Natural killer cell (primary cell): ENCODE data around the gene COL1A1. TPM values are rescaled to one million over a fixed set of nuclear protein-coding genes. Genes with fewer than 3 reads are reported as not detected.

Source experiments
- ATAC-seq, 3 donors: fragments of 150-1000 bp in 2 of 3; fragments of 200-7000 bp in 1 of 3; cut with Tn5 transposase; 1 replicate in 1 of 3; 2 replicates in 2 of 3; pipeline ENCODE4 v1.10.0; 2021; ENCODE audit warnings: mild to moderate bottlenecking in 2 of 3, moderate library complexity in 2 of 3
- DNase-seq, 2 donors: peaks; one replicate each; pipeline versions ENCODE4 v3.0.0 to v3.0.0-alpha.2; 2013 to 2021; ENCODE audit warnings: mixed read lengths in 1 of 2
- H3K27ac ChIP-seq: one replicate; pipeline ENCODE4 v1.5.1; 2013; ENCODE audit warnings: mild to moderate bottlenecking, low read length
- H3K27me3 ChIP-seq: one replicate; pipeline ENCODE4 v1.6.1; 2013; ENCODE audit warnings: low read length; ENCODE audit not compliant: control insufficient read depth, insufficient read depth
- H3K36me3 ChIP-seq: one replicate; pipeline ENCODE4 v1.6.1; 2013; ENCODE audit warnings: low read length; ENCODE audit not compliant: control insufficient read depth, insufficient read depth
- H3K4me1 ChIP-seq: one replicate; pipeline ENCODE4 v1.6.1; 2013; ENCODE audit warnings: low read length; ENCODE audit not compliant: control insufficient read depth, insufficient read depth
- H3K4me3 ChIP-seq: one replicate; pipeline ENCODE4 v1.5.1; 2013; ENCODE audit warnings: low read length
- H3K9me3 ChIP-seq: one replicate; pipeline ENCODE4 v1.6.1; 2013; ENCODE audit warnings: low read length; ENCODE audit not compliant: control insufficient read depth, insufficient read depth
- H3K27ac Mint-ChIP-seq, 2 donors: one replicate each; pipeline ENCODE4 v1.8.0; 2022; ENCODE audit warnings: mild to moderate bottlenecking in 2 of 2, mixed read lengths in 2 of 2, moderate library complexity in 1 of 2
- H3K27me3 Mint-ChIP-seq, 2 donors: one replicate each; pipeline ENCODE4 v1.8.0; 2022; ENCODE audit warnings: low read depth in 2 of 2, mixed read lengths in 2 of 2
- H3K36me3 Mint-ChIP-seq: one replicate; pipeline ENCODE4 v1.8.0; 2022; ENCODE audit warnings: mixed read lengths
- H3K4me1 Mint-ChIP-seq, 2 donors: one replicate each; pipeline ENCODE4 v1.8.0; 2022; ENCODE audit warnings: mixed read lengths in 2 of 2
- H3K4me3 Mint-ChIP-seq: one replicate; pipeline ENCODE4 v1.8.0; 2022; ENCODE audit warnings: mild to moderate bottlenecking, moderate library complexity, mixed read lengths
- H3K9me3 Mint-ChIP-seq, 2 donors: one replicate each; pipeline ENCODE4 v1.8.0; 2022; ENCODE audit warnings: mixed read lengths in 2 of 2
- CTCF ChIP-seq: fragments of 200-600 bp; IDR thresholded peaks from one replicate; pipeline ENCODE4 v1.8.0; 2022; ENCODE audit warnings: antibody characterized with exemption
- WGBS: methylation state at CpG from one replicate; pipeline ENCODE4 v1.1.7; 2013; ENCODE audit warnings: missing lambda C conversion rate; ENCODE audit not compliant: insufficient coverage; 5-methylcytosine and 5-hydroxymethylcytosine counted together
- intact Hi-C: fragments of 100-400 bp; cut with micrococcal nuclease; formaldehyde crosslinking; loops from one replicate; pipeline ENCODE4 v1.14.2; 2022
- total RNA-seq, 4 donors: library from RNA; stranded (reverse); fragments of 120-200 nt in 1 of 4; gene quantifications; one replicate each; pipeline versions ENCODE4 v1.2.3 to v1.2.4, GENCODE V29; 2013 to 2022

Gene COL1A1
- total RNA-seq, 3 donors from 2014 or later (not counting 1 experiment from before 2014, with no cell fraction given) = 2.3 to 7.5 (median 2.6) TPM

- no peaks in the 10 kb centered on the region for H3K36me3 Mint-ChIP-seq
- TF ChIP-seq CTCF = no peak
- no peaks in the 10 kb centered on the region for H3K9me3 Mint-ChIP-seq
- H3K4me1 Mint-ChIP-seq = peaks cover 12% of the 10 kb centered on the region in 2 donors
- no peak for ATAC-seq
- Histone ChIP-seq H3K4me1 (peaks cover 16% of the 10 kb centered on the region), H3K27me3 (no peaks in the 10 kb centered on the region), H3K9me3 (no peaks in the 10 kb centered on the region), H3K36me3 (no peaks in the 10 kb centered on the region), H3K27ac (no peak overlapping the region), H3K4me3 (no peak overlapping the region)
- intact Hi-C loops = no loop called here
- WGBS = 89% methylated on average over 17 of the region's 17 CpGs
- no peak overlapping the region for H3K4me3 Mint-ChIP-seq
- peaks cover 0 to 6% of the 10 kb centered on the region in 2 donors for H3K27me3 Mint-ChIP-seq
- no peak for DNase-seq
- no peak overlapping the region for H3K27ac Mint-ChIP-seq
These were observed 29.9 kb downstream of the COL1A1 start for GRCh38 chr17:50171371-50172071.

- no peak overlapping the region for H3K4me3 ChIP-seq
- ATAC-seq (no peak), DNase-seq (no peak)
- no peak for TF ChIP-seq CTCF
- Mint-ChIP-seq H3K36me3 (no peaks in the 10 kb centered on the region), H3K4me3 (no peak overlapping the region), H3K4me1 (peaks cover 12% of the 10 kb centered on the region in 2 donors), H3K27ac (no peak overlapping the region), H3K9me3 (no peaks in the 10 kb centered on the region), H3K27me3 (peaks cover 0 to 6% of the 10 kb centered on the region in 2 donors)
- peaks cover 16% of the 10 kb centered on the region for H3K4me1 ChIP-seq
- intact Hi-C loops = no loop called here
- H3K36me3 ChIP-seq = no peaks in the 10 kb centered on the region
- H3K27me3 ChIP-seq = no peaks in the 10 kb centered on the region
- 85% methylated on average over 8 of the region's 10 CpGs for WGBS
- H3K9me3 ChIP-seq = no peaks in the 10 kb centered on the region
- no peak overlapping the region for H3K27ac ChIP-seq
These were observed 30.6 kb downstream of the COL1A1 start for GRCh38 chr17:50170662-50171370.

GRCh38 chr17:50169881-50170459 lies 31.5 kb downstream of the COL1A1 start:
- Histone ChIP-seq H3K27me3 (no peaks in the 10 kb centered on the region), H3K4me3 (no peak overlapping the region), H3K36me3 (no peaks in the 10 kb centered on the region), H3K27ac (no peak overlapping the region), H3K9me3 (no peaks in the 10 kb centered on the region), H3K4me1 (peaks cover 16% of the 10 kb centered on the region)
- H3K27ac Mint-ChIP-seq = peak overlapping the region; percentile 73 to 74
- no peaks in the 10 kb centered on the region for H3K9me3 Mint-ChIP-seq
- no peaks in the 10 kb centered on the region for H3K36me3 Mint-ChIP-seq
- 92% methylated on average over 9 of the region's 9 CpGs for WGBS
- intact Hi-C loops = loop anchor here (5.0 kb wide), 1 partner anchor 38 kb away; the partner anchor contains the start of gene SAMD14
- ATAC-seq (no peak), DNase-seq (no peak)
- H3K4me1 Mint-ChIP-seq = peaks cover 12% of the 10 kb centered on the region in 2 donors
- TF ChIP-seq CTCF = no peak
- peaks cover 0 to 8% of the 10 kb centered on the region in 2 donors for H3K27me3 Mint-ChIP-seq
- no peak overlapping the region for H3K4me3 Mint-ChIP-seq
